GM21447 (cell line): ENCODE data around the gene PALMD.

Source experiments
- ATAC-seq: cut with Tn5 transposase; IDR thresholded peaks from one replicate; pipeline ENCODE4 v1.9.1; 2021; ENCODE audit not compliant: unreplicated experiment

Gene PALMD

DNA sequence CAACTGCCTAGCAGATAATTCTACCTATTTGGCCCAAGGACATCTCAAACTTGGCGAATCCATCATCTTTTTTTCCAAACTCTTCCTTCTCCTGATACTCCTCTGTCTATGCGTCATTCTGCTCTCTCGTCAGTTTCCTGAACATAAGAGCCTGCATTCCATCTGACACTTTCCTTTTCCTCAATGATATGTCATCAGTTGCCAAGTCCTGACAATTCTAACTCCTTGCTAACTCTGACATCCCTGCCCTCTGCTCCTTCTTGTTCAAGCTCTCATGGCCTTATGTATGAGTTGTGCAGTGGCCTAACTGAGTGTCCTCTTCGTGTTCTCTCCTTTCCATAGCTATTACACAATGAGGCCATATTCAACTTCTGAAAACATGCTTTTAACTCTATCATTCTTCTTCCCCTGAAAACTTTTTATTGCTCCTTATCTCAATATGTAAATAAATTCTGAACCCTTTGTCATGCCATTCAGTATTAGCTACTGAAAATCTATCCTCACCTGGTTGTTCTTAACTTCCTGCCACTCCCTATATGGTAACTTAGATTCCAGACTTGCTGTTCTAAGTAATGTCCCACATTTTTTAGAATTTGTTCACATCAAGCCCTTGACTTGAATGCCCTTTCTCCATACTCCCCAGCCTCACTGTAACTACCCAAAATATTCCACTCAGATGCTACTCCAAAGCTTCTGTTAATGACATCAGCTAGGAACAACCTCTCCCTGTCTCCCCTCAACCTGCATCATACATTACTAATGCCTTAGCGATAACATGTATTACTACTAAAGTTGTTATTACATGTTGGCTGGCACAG, 11.5 kb downstream of the PALMD start:
- no peak for ATAC-seq

DNA sequence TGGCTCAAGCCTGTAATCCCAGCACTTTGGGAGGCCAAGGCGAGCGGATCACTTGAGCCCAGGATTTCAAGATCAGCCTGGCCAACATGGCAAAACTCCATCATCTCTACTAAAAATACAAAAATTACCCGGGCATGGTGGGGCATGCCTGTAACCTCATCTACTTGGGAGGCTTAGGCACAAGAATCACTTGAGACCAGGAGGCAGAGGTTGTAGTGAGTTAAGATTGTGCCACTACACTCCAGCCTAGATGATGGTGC, 12.0 kb downstream of the PALMD start:
- no peak for ATAC-seq

DNA sequence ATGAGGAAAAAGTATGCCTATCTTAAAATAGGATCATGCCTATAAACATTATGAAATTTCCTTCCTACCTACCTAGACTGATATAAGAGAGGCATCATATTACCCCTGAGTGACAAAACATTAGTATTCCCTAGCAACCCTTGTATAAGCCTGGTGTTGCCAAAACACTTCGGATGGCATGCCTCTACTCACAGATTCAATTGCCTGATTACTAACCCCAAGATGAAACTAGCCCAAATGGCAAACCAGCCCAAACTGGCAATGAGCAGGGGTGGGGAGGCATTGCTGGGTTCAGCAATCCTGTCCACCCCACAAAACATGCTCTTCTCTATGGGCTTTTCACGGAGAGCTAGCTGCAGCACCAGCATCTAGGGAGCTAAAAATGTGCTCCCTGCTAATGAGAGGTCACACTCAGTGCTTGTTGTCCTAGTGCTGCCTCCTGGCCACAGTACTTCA, 13.9 kb downstream of the PALMD start:
- ATAC-seq = no peak

DNA sequence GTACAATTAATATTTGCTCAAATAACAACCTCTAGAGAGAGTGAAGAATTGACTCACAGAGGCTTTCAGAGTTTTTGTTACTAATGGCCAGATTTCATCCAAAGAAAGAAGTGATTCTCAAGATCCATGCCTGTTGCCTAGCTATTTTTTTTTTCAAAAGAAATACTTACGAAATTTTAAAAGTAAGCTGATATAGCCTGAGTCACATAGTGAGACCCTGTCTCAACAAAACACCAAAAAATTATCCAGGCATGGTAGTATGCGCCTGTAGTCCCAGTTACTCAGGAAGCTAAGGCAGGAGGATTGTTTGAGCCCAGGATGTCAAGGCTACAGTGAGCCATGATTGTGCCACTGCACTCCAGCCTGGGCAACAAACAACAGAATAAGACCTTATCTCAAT, 14.6 kb downstream of the PALMD start:
- ATAC-seq = no peak

DNA sequence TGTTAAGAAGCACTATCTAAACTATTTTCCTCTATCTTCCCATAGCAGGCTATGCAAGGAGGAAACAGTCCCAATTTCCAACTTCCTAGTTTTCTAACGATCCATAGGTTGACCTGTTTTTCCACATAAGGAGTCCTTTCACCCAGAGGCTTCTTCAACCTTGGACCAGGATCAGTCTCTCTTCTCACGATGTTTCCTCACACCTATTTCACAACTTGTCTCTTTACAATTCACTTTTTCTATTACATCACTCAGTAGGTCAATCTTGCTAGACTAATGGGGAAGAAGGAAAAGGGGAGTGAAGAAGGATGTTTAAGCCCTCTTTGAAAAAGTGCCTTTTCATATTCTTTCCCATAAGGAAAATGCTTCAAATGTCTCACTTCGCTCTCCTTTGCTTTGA, 15.9 kb downstream of the PALMD start:
- no peak for ATAC-seq

DNA sequence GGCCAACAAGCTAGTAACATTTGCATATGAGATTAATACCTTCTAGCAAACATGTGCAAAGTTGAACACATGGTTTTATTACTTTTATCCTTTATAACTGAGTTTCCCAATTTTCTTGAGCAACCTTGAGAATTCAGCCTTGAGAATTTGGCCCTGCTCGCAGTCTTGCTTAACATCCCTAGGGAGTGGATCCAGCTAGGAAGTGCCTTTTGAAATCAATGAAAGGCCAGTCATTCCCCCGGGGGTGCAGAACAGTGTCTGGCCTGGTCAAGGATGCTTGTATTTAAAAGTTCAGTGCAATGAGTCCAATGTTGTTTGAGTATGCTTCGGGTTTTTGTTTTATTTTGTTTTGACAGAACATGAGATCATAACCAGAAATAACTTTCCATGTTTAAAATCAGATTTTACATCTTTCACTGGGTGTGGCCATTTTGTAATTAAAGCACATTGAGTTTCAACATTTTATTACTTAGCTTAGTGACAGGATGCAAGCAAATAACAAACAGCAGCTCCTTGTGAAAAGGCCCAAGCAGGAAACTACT, 16.7 kb downstream of the PALMD start:
- ATAC-seq = no peak

DNA sequence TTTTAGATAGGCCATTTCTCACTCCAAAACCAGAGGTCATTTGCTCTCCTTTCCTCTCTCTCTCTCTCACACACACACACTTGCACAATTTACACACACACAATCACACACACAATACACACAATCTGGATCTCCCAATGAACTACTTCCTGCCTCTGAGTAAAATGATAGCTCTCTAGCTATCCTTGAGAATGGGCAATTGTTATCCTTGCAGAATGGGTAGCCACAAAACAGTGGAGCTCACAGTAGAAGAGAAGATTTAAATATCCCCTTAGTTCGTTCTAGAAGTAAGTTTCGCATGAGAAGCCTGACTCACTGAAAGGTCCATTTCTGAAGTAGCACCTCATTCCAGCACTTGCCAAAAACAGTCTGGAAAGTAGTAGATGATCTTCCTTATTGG, 17.6 kb downstream of the PALMD start:
- ATAC-seq = no peak

DNA sequence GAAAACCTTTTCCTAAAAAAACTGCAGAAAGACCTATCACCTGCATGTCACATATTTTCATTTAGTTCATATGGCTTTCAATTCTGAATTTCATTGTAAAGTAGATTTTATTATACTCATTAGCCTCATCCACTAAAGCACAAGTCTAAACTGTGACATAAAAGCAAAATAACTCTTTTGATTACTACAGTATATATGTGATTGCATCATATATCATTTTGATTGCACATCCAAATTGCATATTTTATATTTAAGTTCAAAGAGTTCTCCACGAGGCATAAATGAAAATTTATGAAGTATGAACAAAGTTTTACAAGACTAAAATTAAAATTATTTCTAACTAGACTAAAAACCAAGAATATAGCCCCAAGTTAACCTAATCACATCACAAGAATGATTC, 19.3 kb downstream of the PALMD start:
- ATAC-seq = no peak

DNA sequence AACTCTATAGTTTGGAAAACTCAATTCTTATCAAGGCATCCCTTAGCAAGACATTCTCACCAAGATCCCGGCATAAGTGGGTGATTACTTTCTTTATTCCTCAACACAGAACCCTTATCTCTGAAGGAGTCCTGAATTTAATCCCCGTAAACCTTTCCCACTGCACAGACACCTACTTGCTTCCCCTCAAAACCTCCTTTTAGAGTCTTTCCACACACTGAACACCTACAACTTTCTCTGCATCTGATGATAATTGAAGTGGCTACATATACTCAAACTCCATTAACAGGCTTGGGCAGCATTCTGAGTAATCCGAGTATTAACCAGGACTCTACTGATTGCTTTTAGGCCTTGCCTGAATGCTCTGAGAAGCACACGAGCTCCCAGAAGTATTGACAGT, 23.5 kb downstream of the PALMD start:
- no peak for ATAC-seq

DNA sequence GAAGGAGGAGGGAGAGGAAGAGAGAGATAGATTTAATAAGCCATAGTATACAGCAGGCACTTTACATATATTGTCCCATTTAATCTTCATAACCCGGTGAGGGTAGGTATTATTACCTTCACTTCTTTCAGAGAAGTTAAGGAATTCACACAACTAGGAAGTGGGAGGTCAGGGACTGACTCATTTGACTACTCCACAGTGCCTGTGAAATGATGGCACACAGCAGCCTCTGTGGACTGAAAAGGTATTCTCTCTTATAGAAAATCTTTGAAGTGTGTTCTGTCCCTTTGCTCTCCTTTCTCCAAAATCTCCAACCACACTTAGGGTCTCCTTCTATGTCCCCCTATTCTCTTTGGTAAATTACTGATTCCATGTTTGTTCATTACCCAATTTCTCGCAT, 23.9 kb downstream of the PALMD start:
- ATAC-seq = no peak

DNA sequence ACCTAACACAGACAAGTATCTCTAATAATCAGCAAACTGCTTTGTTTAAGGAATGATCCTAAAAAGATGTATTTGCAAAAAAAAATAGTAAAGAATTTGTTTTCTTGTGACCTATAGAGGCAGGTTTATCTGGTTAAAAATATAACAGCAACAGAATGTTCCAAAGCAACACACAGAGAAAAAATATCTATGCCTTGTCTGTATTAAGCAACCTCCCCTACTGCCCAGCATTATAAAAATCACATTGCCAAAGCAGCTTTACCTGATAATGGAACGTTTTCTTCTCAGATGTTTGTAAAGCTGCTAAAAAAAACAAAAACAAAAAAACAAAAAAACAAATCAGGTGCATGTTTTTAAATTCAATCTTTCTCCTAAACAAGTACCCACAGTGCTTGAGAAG, 24.7 kb downstream of the PALMD start:
- no peak for ATAC-seq

DNA sequence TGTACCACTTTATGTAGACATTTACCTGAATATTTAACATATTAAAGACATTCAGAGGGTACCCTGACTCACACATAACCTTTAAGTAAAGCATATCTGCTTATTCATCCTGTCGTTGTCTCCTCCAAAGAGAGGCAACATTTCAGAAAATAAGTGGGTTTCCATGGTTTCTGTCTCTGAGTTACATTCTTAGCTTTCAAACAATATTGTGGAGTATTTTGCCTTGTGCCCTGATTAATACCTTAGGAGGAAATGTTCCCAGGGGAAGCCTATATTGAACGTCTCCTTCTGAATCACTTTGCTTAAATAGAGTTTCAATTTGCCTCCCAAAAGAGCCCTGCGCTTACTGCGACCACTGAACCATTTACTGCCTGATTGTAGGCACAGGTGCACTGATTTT, 26.1 kb downstream of the PALMD start:
- no peak for ATAC-seq

DNA sequence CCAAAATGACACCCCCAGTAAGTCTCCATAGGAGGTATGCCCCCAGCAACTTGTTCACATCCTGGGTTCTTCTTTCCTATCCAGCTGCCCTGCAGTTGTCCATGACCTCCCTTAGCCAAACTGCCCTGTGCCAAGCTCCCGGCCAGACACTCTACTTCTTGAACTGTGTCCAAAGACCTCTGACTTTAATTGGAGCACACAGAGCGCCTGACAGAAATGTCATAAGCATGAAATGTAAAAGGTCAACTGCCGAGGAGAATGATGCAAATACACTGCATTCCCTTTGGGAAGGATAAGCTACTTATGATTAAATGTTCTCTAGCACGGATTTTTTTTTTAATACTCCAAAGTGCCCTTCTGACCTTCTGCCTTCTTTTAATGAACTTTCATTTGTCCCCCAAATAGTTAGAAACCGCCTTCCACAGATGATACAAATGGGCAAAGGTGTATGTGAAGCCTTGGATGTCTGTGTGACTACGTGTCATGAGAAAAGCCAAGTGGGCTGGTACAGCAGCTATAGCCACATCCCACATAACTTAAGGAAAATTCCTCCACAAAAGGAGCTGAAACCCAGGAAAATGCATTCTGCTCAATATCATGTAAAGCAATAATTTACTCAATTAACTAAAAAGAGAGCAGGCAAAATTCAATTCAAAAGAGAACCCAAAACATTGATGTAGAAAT, 26.8 kb downstream of the PALMD start:
- ATAC-seq = no peak

DNA sequence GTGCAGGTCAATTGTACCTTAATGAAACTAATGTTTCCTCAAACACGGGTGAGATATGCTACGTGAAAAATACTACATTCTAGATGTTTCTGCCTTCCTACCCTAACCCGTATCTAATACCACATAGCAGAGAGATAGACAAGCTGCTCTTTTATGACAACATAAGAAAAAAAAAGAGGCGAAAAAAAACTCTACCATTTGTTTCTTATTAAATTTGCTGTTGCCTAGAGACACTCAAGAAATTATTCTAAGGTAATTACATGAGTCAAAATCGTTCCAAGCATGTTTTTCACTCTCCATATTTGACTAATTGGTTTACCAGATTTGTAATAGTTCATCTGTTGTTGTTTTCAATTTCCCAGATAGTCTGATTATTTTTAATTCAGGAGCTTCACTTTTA, 27.4 kb downstream of the PALMD start:
- no peak for ATAC-seq

DNA sequence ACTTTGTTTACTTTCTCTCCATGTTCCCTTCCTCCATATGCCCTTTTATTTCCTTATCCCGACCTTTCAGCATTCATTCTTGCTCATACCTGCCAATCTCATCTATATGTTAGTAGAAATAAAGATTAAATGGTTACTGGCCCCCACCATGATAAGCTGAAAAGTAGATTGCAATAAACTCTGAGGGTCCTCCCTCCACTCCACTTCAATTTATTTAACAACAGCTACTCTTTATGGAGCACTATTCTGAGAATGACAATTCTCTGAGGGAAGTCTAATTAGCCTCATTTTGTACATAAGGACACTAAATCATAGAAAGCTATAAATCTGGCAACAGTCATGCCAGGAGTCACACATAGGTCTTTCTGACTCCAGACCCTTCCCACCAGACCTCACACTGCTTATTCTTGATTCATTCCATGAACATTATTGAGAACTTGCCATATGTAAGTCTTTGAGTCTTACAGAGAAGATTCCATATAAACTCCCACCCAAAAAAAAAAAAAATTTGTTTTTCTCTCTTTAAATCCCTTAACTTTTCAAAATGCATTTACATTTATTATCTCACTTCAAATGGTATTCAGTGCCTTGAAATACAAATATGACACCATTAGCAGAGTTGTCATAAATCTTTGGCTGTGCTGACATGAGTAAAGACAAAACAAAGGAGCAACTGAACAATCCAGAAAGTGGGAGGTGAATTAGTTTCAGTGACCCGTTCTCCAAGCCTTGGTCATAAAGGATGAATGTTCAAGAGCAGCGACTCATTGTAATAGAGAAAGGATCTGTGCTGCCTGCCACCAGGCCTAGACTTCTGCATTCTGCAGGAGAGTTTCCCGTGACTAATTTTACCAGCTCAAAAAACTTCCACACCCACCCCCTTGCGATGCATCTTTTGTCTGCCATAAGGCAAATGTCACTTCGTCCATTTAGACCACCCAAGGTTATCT, 28.5 kb downstream of the PALMD start:
- no peak for ATAC-seq

DNA sequence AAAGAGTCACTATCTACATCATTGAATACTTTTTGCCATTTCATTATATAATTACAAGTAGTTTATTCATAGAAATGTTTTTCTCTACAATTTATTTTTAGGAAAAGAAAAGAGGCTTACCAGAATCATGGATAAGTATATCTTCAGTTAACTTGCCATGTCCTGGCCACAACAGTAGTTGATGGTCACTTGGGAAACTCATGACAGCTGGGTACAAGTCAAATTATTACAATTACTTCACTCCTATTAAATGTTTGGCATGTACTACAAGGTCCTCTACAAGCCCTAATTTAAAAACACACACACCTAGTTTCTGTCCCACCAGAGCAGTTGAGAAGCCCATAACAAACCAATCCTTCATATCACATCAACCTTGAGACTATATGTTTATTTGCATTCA, 29.4 kb downstream of the PALMD start:
- no peak for ATAC-seq

DNA sequence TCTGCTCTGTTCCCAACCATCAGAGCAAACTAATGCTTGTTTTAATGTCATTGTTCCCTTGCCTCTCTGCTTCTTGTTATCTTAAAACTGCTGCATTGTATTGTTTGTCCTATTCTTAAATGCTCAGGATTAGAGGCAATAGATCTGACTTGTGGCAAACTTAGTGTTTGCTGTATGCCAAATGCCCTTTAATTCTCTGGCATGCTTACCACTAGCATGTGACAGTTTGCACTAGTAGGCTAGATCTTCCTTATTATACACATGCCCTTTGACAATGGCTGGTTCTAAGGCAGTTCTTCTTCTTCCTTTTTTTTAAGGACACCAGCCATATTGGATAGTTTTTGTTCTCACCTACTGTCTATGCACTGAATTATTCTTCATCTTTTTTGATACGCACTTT, 30.1 kb downstream of the PALMD start:
- ATAC-seq = no peak

DNA sequence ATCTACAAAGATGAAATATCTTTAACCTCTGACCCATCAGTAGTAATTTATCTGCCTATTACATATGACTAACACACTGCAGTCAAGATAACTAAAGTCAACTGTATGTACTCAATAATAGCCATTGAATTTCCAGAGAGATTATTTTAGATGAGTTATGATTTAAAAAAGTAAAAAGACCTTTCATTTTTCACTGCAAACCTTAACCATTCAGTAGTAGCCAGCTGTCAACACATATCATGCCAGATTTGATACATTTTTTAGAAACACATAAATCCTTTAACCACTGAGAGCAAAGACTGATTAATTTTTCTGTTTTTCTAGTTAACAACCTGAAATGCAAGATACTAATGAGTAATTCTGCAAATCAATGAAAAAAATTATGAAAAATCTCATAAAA, 31.0 kb downstream of the PALMD start:
- ATAC-seq = no peak

DNA sequence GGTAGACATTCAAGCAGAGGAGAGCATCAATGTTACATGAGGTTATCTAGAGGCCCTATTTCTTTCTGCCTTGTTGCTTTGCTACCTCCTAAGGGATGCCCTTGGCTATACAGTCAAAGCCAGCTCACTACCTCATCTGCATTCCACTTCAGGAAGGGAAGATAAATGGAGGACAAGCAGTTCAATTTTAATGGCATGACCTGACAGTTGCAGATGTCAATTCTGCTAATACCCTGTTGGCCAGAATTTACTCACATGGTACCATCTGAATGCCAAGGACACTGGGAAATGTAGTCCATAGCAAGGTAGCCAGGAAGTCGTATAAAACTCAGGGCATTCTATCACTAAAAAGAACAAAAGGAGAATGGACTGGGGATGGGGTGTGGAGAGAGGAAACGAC, 31.5 kb downstream of the PALMD start:
- ATAC-seq = no peak

DNA sequence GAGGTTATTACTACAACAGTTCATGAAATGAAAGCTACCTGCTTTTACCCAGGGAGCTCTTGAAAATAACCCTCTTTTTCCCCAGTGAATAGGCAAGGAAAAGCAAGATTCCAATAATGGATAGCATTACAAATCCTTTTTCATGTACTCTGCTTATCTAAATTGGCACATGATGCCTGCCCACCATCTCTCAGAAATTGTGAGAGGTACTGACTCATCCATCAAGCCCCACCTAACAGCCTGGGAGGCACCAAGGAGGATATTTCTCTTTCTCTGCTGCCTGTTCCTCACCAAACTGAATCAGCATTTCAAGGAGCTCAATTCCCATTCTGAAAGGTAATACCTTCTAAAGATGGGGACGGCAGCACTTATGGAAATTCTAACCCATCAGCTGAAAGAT, 34.4 kb downstream of the PALMD start:
- ATAC-seq = no peak

DNA sequence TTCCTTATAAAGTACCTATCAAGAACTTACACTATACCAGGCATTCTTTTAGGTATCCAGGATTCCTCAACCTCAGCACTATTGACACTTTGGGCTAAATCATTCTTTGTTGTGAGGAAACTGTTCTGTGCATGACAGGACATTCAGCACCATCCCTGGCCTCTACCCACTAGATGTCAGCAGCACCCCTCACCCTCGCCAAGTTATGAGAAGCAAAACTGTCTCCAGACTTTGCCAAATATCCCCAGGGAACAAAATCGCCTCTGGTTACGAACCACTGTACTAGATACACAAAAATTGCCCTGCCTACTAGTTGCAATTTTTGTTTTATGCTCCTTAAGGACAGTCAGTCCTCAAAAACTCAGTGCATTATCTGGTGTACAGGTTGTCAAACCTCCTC, 35.7 kb downstream of the PALMD start:
- ATAC-seq = no peak
